GM19238 (cell line): ENCODE data around the gene PPP1R3D.
"Not testable (repeated sequence)": the region's sequence is repeated elsewhere in the genome, so short reads cannot be mapped to it uniquely, and the experiment has no call there.

Experiments used
- DNase-seq: peaks from one replicate; pipeline ENCODE4 v3.0.0; 2011; ENCODE audit warnings: low spot score; ENCODE audit not compliant: insufficient read length

The PPP1R3D gene

DNA sequence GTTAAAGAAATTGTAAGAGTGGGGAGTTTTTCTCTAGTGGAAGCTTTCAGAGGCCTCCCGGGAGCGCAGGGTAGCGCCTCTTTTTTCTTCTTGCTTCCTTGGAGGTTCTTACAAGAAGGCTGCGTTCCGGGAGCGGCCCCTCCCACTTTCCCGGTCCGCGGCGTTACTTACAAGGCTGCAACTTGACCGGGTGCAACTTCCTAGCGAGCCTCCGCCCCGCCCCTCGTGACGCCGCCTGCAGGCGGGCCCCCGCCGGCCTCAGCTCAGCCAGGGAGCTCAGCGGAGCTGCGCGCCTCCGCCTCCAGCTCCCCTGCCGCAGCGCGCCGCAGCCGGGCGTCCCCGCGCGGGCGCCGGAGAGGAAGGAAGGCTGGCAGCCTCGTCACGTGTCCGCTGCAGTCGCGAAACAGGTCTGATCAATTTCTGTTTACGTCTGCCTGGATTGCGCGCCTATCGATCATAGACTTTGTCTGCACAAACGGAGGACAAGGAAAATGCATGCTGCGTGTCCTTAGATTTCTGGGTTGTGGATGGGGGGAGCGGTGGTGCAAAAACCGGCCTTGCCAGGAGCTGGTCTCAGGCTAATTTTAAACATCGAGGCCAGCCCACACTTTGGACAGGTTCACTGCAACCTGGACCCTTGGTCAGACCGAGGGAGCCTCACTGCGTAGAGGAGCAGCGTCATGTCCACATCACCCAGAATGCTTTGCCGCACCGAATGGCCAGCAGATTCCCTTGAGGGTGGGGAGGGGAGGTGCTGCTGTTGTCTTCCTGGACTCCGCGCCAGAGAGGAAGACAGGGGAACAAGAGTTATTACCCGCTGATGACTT lies at the start of gene PPP1R3D, which contains the start of gene FAM217B:
PPP1R3D (minus strand) TSS at position 177 of the 827 bp plus-strand sequence. CDS start 374 bp downstream, outside the sequence.
FAM217B (plus strand) TSS at position 261 of the 827 bp plus-strand sequence. CDS start 3,555 bp downstream, outside the sequence.
- DNase-seq = peak; percentile 97

- no peak for DNase-seq
Measured at GRCh38 chr20:59988141-59988540, 48.0 kb upstream of the PPP1R3D start.

- no peak for DNase-seq
Measured at GRCh38 chr20:59987135-59987534, 47.0 kb upstream of the PPP1R3D start.

DNA sequence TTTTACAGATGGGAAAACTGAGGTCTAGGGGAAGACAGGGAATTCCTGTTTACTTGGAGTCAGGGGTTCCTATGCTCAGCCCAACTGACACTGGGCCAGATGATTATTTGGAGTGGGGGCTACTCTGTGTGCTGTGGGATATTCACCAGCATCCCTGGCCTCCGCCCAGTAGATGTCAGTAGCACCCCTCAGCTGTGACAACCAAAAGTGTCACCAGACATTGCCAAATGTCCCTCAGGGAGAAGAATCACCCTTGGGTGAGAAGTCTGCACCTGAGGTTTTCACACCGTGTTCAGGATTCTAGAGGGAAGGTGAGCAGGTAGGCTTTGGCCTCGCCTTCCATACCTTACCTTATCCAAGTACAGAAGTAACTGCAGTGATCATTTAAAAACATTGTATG lies 45.8 kb upstream of the PPP1R3D start:
- DNase-seq = no peak

- no peak for DNase-seq
Measured at GRCh38 chr20:59985164-59985563, 45.1 kb upstream of the PPP1R3D start.

DNA sequence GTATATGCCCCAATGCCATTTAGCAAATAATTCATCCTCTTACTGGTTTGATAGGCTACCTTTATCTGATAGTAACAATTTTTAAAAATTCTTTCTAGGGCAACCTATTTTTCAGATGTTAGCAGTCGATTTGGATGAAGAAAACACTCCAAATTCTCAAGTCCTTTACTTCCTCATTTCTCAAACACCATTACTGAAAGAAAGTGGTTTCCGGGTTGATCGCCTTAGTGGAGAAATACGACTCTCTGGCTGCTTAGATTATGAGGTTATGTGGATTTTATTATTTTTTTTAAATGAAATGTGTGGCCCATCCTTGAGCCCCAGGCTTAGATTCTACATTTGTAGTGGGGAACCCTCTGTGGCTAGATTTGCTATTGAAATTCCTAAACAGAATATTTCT lies 44.4 kb upstream of the PPP1R3D start:
- DNase-seq = no peak

DNA sequence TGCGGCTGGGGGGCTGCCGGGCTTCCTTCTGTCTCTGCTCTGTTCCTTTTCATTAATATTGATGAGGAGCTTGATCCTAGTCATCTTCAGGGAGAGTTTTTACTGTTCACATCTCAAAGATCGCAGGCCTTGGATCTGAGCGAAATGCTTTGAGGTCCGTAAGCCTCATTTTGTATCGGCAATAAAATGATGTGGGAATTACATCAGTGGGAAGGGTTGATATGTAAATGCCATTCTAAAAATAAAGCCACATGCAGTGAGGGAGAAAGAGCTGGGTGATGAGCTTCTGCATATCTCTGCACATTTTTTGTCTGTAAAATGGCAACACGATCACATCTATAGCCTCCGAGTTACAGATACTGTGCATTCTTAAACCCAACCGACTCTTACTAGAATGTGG lies 43.0 kb upstream of the PPP1R3D start:
- no peak for DNase-seq

DNA sequence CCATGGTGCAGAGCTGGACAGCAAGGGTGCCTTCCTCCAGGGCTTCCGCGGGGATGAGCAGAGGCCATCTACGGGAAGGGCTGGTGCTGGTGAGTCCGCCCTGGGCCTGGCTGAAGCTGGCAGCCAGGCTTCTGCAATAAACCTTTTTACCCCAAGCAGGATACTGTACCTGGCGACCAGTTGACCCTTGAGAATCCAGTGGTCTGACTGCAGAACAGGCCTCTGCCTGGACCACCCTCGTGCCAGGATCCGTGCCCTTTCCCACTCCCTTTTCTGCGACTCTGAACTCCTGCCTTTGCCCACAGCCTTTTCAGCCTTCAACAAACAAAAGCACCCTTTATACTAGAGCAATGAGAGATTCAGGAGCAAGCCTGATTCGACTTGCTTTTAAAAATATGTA lies 37.0 kb upstream of the PPP1R3D start:
- no peak for DNase-seq

DNA sequence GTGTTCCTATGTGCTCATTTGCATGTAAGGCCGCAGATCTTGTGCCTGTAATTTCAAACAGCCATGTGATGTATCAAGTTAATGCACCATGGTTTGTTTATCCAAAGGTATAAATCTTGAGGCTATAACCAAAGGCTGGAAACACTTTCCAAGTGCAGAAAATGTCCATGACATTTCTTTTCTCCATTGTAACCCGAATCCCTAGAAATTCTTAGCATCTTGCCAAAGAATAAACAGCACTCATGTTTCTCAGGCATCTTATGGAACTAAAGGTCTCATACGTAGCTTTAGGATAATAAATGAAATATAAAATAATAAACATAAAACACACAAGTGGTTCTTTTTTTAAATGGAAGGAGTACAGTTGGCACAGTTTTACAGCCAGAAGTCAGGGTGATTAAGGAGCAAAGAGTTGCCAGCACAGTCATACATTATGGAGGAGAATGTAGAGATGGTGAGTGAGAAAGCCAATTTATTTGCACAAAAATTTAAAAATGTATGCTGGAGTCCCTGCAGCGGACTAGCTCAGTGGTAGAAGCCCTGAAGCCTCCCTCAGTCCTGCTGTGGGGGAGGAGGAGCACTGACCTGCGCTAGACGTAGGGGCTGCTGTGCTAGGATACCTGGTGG lies 36.2 kb upstream of the PPP1R3D start:
- no peak for DNase-seq

DNA sequence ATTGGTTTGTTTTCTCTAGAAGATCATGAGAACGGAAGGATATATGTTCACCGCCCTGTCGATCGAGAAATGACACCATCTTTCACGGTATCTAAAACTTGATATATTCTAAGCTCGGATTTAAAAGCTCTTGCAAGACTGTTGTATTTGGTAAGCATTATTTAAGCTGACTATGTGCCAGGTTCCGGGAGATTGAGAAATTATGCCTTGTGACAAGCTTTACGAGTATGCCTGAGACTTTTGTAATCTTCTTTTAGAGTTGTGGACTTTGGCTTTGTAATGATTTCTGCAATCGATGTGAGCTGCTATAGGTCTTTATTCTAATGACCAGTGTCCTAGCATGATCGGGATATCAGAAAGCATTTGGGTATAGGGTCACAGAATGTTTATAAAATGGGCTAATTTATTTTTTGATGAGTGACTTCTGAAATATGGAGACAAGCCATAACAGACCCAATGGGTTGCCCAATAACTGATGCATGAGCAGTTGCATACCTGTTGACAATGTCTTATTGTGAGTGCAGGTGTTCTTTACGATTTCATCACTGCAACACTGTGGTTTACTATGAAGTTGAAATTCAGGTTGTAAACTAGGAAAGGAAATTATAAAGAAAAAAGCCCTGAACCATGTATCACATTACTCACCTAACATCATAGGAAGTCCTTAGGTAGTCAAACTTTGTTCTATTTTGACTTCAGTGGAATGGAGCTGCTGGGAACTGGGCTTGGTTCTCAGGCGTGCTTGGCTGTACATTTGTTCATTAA lies 32.1 kb upstream of the PPP1R3D start:
- DNase-seq = no peak

DNA sequence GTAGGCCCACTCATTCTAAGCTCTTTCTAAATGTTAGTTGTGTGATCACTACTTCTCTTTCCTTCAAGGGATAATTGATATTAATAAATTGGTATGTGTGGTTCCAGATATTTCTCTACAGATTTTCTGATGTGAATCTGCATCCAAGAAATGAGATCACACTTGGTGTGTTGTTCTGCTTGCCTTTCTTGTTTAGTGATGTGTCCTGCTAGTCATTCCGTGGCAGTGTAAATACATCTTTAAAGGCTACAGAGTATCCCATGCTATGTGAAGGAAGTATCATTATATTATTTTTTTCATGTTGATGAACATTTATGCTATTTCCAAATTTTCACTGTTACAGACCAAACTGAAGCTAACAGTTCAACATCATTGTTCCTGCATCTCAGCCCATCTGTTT lies 31.3 kb upstream of the PPP1R3D start:
- no peak for DNase-seq

DNA sequence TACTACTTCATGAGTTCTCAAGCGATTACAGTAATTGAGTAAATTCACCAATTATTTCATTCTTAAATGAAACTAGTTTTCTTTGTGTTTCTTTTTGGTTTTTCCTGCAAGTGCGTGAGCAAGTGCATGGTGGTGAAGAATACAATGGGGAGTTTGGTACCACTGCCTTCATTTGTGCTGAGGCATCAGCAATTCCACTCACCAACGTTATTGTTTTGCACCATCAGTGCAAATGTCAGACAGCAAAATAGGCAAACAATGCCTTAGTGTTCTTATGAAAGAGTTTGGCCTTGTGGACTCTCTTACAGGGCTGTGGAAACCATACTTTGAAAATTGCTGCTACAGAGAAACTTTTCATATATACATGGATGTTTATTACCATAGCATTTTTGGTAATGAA lies 26.3 kb upstream of the PPP1R3D start:
- DNase-seq = no peak

GRCh38 chr20:59962155-59962554 lies 22.1 kb upstream of the PPP1R3D start:
- no peak for DNase-seq

DNA sequence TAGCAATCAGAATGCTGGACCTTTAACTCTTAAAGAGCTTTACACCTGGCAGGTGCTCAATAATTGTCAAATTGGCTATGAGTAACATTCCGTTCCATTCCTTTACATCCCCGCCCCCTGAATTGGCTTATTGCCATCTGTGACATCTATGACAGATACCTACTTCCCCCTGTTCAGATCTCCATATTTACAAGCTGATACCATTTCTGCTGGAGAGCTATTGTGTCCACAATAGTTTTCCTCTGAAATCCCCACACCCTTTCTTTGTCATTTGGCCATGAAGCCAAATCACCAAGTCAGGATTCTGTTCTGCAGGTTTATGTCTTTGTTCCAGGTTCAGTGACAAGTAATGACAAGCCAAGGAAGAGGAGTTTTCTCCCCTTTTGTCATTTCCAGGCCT lies 21.3 kb upstream of the PPP1R3D start:
- DNase-seq = no peak

GRCh38 chr20:59958626-59959025 lies 18.5 kb upstream of the PPP1R3D start:
- no peak for DNase-seq

- no peak for DNase-seq
Measured at GRCh38 chr20:59958123-59958522, 18.0 kb upstream of the PPP1R3D start, which contains the start of gene CDH26. Gene CDH26, plus strand, starts transcription at chr20:59958423. Its CDS starts 304 bp downstream, at chr20:59958727.

DNA sequence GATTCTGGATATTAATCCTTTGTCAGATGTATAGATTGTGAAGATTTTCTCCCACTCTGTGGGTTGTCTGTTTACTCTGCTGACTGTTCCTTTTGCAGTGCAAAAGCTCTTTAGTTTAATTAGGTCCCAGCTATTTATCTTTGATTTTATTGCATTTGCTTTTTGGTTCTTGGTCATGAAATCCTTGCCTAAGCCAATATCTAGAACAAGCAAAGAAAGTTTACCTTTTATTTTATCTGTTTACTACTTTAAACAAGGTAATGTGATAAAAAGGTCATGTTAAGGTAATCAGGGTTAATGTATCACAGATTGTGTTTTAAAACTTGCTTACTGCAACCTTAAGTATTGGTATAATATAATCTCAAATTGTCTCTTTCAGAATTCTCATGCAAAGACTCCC lies 17.5 kb upstream of the PPP1R3D start:
- DNase-seq = not testable (repeated sequence)

DNA sequence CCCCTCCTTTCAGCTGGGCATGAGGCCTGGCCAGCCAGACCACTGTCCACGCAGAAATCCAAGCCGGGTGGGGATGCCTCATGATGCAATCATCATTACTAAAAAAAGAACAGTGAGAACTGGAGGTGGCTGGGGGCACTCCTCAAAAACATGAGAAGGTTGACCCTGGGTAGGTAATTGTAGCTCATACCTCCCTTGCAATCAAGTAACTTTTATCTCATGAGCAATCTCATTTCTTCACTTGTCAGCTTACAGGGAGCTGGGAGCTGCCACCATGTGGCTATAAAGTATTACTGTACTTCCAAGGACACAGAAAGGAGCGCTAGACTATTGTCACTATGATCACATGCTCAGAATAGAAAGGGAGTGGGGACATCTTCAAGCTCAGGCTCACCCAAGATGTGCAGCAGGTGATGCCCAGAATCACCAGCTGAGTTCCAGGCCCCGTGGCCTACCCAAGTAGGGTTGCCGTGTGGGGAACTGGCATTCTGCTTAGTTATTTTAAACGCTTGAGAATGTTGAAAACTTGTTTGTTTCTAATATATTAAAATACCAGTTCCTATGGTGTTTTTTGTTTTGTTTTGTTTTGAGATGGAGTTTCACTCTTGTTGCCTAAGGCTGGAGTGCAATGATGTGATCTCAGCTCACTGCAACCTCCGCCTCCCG lies 15.2 kb upstream of the PPP1R3D start:
- no peak for DNase-seq

DNA sequence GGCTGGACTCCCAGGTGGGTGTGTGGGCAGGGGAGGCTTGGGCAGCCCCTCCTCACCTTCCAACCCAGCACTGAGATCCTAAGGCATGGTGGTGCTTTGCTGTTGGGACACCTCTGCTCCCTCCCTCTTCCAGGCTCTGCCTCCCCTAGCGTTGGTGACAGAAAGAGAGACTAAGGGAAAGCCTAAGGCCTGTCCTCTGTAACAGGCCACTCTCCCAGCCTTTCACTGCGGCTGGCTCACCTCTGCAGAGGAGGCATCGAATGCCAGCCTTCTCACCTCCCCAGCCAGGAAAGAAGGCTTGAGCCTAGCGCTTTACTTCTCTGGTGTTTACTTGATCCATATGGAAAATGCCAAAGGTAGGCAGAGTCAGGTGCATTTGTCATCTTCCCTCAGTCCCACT lies 14.6 kb upstream of the PPP1R3D start:
- no peak for DNase-seq

DNA sequence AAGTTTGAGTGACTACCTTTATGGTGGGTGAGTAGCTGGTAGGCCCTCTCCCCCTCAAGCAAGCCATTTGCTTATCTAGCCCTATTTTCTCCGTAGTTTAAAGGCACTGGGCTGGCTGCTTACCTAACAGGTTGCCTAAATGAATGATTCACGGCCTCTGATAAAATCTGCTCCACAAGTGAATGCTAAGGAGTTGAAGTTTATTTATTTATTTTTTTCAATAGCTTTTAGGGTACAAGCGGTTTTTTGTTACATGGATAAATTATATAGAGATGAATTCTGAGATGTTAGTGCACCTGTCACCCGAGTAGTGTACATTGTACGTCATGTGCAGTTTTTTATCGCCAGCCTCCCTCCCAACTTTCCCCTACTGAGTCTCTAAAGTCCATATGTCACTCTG lies 9.8 kb upstream of the PPP1R3D start:
- DNase-seq = no peak
